Measurements from ENCODE around the gene EHD2.
"Not testable (repeated sequence)": the region's sequence is repeated elsewhere in the genome, so short reads cannot be mapped to it uniquely, and the experiment has no call there.

EHD2 gene

GRCh38 chr19:47752440-47753211 lies 39.4 kb downstream of the EHD2 start:
- DNase-seq: no peak

- no peak for DNase-seq
Observed at GRCh38 chr19:47754206-47755064, 41.2 kb downstream of the EHD2 start.

GRCh38 chr19:47755065-47755761 lies 42.0 kb downstream of the EHD2 start:
- no peak for DNase-seq

- no peak for DNase-seq
Observed at GRCh38 chr19:47755762-47756626, 42.8 kb downstream of the EHD2 start.

- DNase-seq: no peak
Observed at GRCh38 chr19:47756627-47756929, 43.4 kb downstream of the EHD2 start.

GRCh38 chr19:47756953-47757608 lies 43.9 kb downstream of the EHD2 start:
- DNase-seq: no peak

GRCh38 chr19:47757617-47758442 lies 44.6 kb downstream of the EHD2 start:
- DNase-seq: no peak

- DNase-seq: no peak
Observed at GRCh38 chr19:47758443-47758804, 45.2 kb downstream of the EHD2 start.

GRCh38 chr19:47760632-47760999 lies 47.4 kb downstream of the EHD2 start:
- DNase-seq: no peak

- DNase-seq: no peak
Observed at GRCh38 chr19:47761566-47761965, 48.3 kb downstream of the EHD2 start.

- no peak for DNase-seq
Observed at GRCh38 chr19:47762151-47762550, 48.9 kb downstream of the EHD2 start.

- no peak for DNase-seq
Observed at GRCh38 chr19:47762615-47763308, 49.5 kb downstream of the EHD2 start.

- DNase-seq: not testable (repeated sequence)
Observed at GRCh38 chr19:47764705-47765104, 51.5 kb downstream of the EHD2 start.

GRCh38 chr19:47765523-47766358 lies 52.5 kb downstream of the EHD2 start:
- DNase-seq: peak; percentile 50

GRCh38 chr19:47766359-47766620 lies 53.1 kb downstream of the EHD2 start:
- DNase-seq: no peak

- DNase-seq: no peak
Observed at GRCh38 chr19:47766670-47767069, 53.4 kb downstream of the EHD2 start.

- DNase-seq: no peak
Observed at GRCh38 chr19:47767349-47767748, 54.1 kb downstream of the EHD2 start.

- DNase-seq: no peak
Observed at GRCh38 chr19:47768604-47769003, 55.4 kb downstream of the EHD2 start.

- no peak for DNase-seq
Observed at GRCh38 chr19:47769534-47769933, 56.3 kb downstream of the EHD2 start.

GRCh38 chr19:47771291-47771690 lies 58.1 kb downstream of the EHD2 start:
- DNase-seq: not testable (repeated sequence)
